Epithelial cell of proximal tubule (primary cell): Measurements from ENCODE around the gene ASAP2. TPM values are rescaled to one million over a fixed set of nuclear protein-coding genes. Genes with fewer than 3 reads are reported as not detected.

Experiments used
- DNase-seq: peaks from one replicate; pipeline ENCODE4 v3.0.0-alpha.2; 2011; ENCODE audit warnings: low read depth
- H3K4me3 ChIP-seq: 2 replicates; pipeline ENCODE4 v1.5.1; 2011; ENCODE audit warnings: low read depth, mild to moderate bottlenecking, low read length
- total RNA-seq: library from RNA; depleted of rRNA; stranded (reverse); fragments of >200 nt; gene quantifications from 2 replicates; pipeline ENCODE4 v1.2.3, GENCODE V29; 2015
- TF ChIP-seq, protein P1 (sequence below): conservative IDR thresholded peaks from 2 replicates; pipeline ENCODE4 v1.5.1; 2012; ENCODE audit warnings: low read depth, mild to moderate bottlenecking, low read length

ASAP2 gene
- total RNA-seq, 1 donor from 2014 or later = 33.0 TPM

DNA sequence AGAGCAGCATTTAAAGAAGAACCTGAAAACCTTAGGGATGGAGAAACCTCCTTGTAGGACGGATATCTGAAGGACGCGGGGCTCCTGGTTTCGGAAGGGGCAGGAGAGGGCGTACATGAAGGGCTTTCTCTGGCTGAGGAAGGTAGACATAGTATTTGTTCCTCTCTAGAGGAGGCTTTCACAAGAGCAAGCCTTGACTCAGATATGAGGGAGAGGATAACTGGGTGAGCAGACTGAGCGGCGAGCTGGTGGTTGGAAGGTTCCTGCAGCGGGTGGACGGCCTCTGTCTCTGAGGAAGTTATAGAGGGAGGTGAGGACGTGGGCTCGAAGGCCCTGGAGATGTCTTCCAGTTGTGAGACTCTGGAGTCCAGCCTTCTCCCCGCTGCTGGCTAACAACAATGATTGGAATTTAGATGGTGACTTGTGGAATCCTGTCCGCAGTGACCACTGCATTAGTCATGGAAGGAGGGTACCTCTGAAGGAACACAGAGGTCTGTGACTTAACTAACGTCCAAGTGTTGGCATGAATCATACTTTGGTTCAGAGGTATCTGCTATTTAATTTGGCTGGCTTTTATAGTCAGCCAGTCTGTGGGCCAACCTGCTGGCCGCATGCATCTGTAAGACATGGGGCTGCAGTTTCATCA, 80.9 kb downstream of the ASAP2 start:
- TF ChIP-seq, protein P1, sequence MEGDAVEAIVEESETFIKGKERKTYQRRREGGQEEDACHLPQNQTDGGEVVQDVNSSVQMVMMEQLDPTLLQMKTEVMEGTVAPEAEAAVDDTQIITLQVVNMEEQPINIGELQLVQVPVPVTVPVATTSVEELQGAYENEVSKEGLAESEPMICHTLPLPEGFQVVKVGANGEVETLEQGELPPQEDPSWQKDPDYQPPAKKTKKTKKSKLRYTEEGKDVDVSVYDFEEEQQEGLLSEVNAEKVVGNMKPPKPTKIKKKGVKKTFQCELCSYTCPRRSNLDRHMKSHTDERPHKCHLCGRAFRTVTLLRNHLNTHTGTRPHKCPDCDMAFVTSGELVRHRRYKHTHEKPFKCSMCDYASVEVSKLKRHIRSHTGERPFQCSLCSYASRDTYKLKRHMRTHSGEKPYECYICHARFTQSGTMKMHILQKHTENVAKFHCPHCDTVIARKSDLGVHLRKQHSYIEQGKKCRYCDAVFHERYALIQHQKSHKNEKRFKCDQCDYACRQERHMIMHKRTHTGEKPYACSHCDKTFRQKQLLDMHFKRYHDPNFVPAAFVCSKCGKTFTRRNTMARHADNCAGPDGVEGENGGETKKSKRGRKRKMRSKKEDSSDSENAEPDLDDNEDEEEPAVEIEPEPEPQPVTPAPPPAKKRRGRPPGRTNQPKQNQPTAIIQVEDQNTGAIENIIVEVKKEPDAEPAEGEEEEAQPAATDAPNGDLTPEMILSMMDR = no peak
- H3K4me3 ChIP-seq = no peak overlapping the region
- DNase-seq = peak; percentile 99

DNA sequence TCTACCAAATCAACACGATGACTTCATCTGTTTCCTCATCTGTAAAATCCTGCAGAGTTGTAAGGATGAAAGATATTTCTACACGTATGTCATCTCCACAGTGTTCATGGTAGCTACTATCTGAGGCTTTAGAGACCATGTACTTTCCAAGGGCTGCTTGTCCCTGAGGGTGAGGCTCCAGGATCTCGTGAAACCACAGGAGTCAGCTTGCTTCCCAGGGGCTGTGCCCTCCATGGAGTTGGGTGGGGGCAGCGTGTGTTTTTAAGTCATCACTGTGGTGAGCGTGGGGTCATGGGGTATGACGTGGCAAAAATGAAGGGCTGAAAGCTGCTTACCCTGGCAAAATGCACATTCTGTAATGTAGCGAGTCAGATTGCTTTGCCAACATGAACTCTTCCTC, 81.6 kb downstream of the ASAP2 start:
- no peak overlapping the region for H3K4me3 ChIP-seq
- DNase-seq = peak; percentile 65
- TF ChIP-seq, protein P1 = no peak

DNA sequence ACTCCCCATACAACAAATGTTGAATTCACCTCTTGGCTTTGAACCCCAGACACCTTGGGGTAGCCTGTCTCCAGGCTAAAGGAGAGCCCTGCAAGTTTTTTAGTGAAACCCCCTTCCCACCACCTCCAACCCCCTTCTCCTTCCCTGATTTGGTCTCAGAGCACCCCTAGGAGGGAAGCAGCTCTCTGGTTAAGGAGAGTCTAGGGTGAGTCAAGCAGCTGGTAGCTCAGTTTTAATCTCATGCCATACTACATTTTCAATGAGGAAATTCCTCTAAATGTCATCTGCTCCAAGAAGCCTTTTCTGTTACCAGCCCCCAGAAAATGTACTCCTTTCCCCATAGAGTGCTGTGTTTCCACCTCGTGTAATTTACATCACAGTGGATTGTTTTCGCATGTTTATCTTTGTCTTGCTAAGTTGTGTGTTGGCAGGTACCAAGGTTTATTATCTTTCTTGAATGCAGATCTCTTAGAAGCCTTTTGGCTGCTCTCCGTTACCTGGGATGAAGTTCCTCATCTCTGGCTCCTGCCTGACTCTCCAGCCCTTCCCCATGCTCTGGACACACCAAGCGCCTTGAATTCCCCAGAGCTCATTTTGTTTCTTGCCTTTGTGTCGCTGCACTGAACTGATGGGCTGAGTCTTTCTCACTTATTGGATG, 82.2 kb downstream of the ASAP2 start:
- no peak for DNase-seq
- TF ChIP-seq, protein P1 = no peak

DNA sequence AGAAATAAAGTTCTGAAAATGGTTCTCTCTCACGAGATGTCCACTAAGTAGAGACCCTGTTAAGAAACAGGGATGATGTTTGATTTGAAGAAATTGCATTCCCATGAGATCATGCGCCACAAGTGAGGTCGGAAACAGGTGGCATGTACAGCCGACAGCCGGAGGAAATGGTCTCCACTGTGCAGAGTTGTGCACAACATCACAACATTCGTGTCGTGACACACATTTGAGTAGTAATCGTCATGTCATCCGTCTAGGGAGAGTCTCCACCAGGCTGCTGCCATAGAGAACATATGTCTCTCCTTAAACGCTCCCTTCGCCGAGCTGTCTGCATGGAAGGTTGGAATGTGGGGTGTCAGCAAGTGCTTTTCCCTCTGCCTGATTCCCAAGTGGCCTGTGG, 84.7 kb downstream of the ASAP2 start:
- TF ChIP-seq, protein P1 = no peak

More for the DNA sequence above, 82.2 kb downstream of the ASAP2 start:
- no peak overlapping the region for H3K4me3 ChIP-seq

DNA sequence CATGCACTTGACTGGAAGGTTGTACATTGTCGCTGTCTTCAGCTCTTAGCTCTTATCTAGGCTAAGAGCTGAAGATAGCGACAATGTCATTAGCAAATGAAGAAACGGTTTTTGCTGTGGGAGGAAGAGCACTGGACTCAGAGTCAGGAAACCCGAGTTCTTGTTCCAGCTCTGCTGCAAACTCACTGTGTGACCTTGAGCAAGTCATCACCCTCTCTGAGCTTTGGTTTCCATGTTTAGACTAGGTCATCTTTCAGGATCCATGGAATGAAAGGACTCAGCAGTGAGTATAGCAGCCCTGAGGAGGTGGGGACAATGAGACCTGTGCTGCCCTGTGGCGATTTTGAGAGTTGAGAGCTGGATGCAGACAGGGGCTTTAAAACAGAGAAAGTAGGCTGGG, 85.3 kb downstream of the ASAP2 start:
- no peak for DNase-seq
- no peak overlapping the region for H3K4me3 ChIP-seq
- TF ChIP-seq, protein P1 = no peak

More for the DNA sequence above, 84.7 kb downstream of the ASAP2 start:
- no peak for DNase-seq
- no peak overlapping the region for H3K4me3 ChIP-seq

DNA sequence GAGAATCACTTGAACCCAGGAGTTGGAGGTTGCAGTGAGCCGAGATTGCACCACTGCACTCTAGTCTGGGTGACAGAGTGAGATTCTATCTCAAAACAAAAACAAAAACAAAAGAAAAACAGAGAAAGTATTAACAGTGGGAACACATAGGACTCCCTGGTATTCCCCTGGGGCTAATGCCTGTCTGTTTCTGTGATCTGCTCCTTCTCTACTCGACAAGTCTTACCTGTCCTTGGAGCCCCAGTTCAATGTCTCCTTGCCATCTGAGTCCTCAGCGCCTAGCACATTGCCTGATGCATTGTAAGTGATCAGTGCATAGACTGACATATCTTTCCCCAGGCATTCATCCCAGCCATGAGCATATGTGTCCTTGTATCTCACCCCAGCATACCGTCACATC, 85.8 kb downstream of the ASAP2 start:
- DNase-seq = no peak
- H3K4me3 ChIP-seq = no peak overlapping the region

More for the DNA sequence above, 85.8 kb downstream of the ASAP2 start:
- TF ChIP-seq, protein P1 = no peak
